ENCODE measurements around the gene SUPT3H. TPM values are rescaled to one million over a fixed set of nuclear protein-coding genes. Genes with fewer than 3 reads are reported as not detected.

Gene SUPT3H
- total and polyA plus RNA-seq, 4 donors = 0.85 to 4.8 (median 2.4) TPM

- Histone ChIP-seq H3K27me3 (ENCODE audit: control insufficient read depth in 4 of 4, insufficient read depth in 4 of 4, low read length in 3 of 4) (no peaks in the 10 kb centered on the region), H3K4me1 (ENCODE audit: control insufficient read depth in 4 of 4, insufficient read depth in 4 of 4, low read length in 3 of 4) (no peaks in the 10 kb centered on the region), H3K9ac (ENCODE audit: low read depth in 1 of 2, low read length in 2 of 2) (no peak overlapping the region), H3K9me3 (ENCODE audit: control insufficient read depth in 4 of 4, low read length in 3 of 4) (no peaks in the 10 kb centered on the region), H3K27ac (ENCODE audit: low read depth in 1 of 2, low read length in 2 of 2) (no peak overlapping the region), H3K4me3 (ENCODE audit: low read depth in 1 of 3, low read length in 3 of 3) (no peak overlapping the region), H3K36me3 (ENCODE audit: control insufficient read depth in 4 of 4, insufficient read depth in 3 of 4, low read depth in 1 of 4, low read length in 3 of 4) (no peaks in the 10 kb centered on the region)
- DNase-seq (ENCODE audit: low spot score) = no peak
- TF ChIP-seq TAF1 (conservative IDR thresholded peaks at IDR 0.05) (no peak), RAD21 (IDR thresholded peaks at IDR 0.05) (no peak), CTCF (IDR thresholded peaks at IDR 0.05; ENCODE audit: low read depth, low read length, missing input control) (no peak), FOXA2 (IDR thresholded peaks at IDR 0.05) (no peak), RXRA (IDR thresholded peaks at IDR 0.05) (no peak), NR2F2 (IDR thresholded peaks at IDR 0.05) (no peak), EGR1 (IDR thresholded peaks at IDR 0.05; ENCODE audit: low read depth in 2 of 2) (no peak), ATF3 (IDR thresholded peaks at IDR 0.05) (no peak), JUND (IDR thresholded peaks at IDR 0.05) (no peak), MAX (IDR thresholded peaks at IDR 0.05) (no peak)
Measured at GRCh38 chr6:44837255-44837654, 540.5 kb downstream of the SUPT3H start.

GRCh38 chr6:44833248-44833647, 544.5 kb downstream of the SUPT3H start:
- no peak overlapping the region for H3K9ac ChIP-seq (ENCODE audit: low read depth in 1 of 2, low read length in 2 of 2)
- TF ChIP-seq NR2F2 (IDR thresholded peaks at IDR 0.05) = no peak
- TF ChIP-seq CTCF (IDR thresholded peaks at IDR 0.05; ENCODE audit: low read depth, low read length, missing input control) = no peak
- TF ChIP-seq RAD21 (IDR thresholded peaks at IDR 0.05) = no peak
- no peak for TF ChIP-seq MAX (IDR thresholded peaks at IDR 0.05)
- TF ChIP-seq HNF4A (conservative IDR thresholded peaks at IDR 0.05) = no peak
- TF ChIP-seq REST (IDR thresholded peaks at IDR 0.05) = no peak
- TF ChIP-seq GABPA (IDR thresholded peaks at IDR 0.05 in 1 of 2, conservative IDR thresholded peaks at IDR 0.05 in 1 of 2) = no peak
- no peak for TF ChIP-seq FOXA2 (IDR thresholded peaks at IDR 0.05)
- no peak for TF ChIP-seq TAF1 (conservative IDR thresholded peaks at IDR 0.05)
- H3K4me3 ChIP-seq (ENCODE audit: low read depth in 1 of 3, low read length in 3 of 3) = no peak overlapping the region
- no peaks in the 10 kb centered on the region for H3K9me3 ChIP-seq (ENCODE audit: control insufficient read depth in 4 of 4, low read length in 3 of 4)
- DNase-seq (ENCODE audit: low spot score) = no peak
- no peak overlapping the region for H3K27ac ChIP-seq (ENCODE audit: low read depth in 1 of 2, low read length in 2 of 2)
- no peaks in the 10 kb centered on the region for H3K36me3 ChIP-seq (ENCODE audit: control insufficient read depth in 4 of 4, insufficient read depth in 3 of 4, low read depth in 1 of 4, low read length in 3 of 4)
- WGBS = 82% methylated on average over 1 of the region's 1 CpG
- no peaks in the 10 kb centered on the region for H3K4me1 ChIP-seq (ENCODE audit: control insufficient read depth in 4 of 4, insufficient read depth in 4 of 4, low read length in 3 of 4)
- H3K27me3 ChIP-seq (ENCODE audit: control insufficient read depth in 4 of 4, insufficient read depth in 4 of 4, low read length in 3 of 4) = no peaks in the 10 kb centered on the region
